H9 (cell line): Measurements from ENCODE around the gene LRMDA. TPM values are rescaled to one million over a fixed set of nuclear protein-coding genes. Genes with fewer than 3 reads are reported as not detected.

ENCODE experiments used
- DNase-seq: peaks from one replicate; pipeline ENCODE4 v3.0.0-alpha.2; 2017
- H2AFZ ChIP-seq: one replicate; pipeline ENCODE4 v1.6.1; 2013; ENCODE audit warnings: mild to moderate bottlenecking, low read length, control low read depth, moderate library complexity
- H2AK5ac ChIP-seq: 2 replicates; pipeline ENCODE4 v1.6.1; 2013; ENCODE audit warnings: low read length, control low read depth, mixed read lengths; ENCODE audit not compliant: insufficient read length
- H2BK120ac ChIP-seq: one replicate; pipeline ENCODE4 v1.6.1; 2013; ENCODE audit warnings: low read depth, mild to moderate bottlenecking, low read length, control low read depth, inconsistent platforms; ENCODE audit not compliant: poor library complexity, severe bottlenecking
- H2BK12ac ChIP-seq: 2 replicates; pipeline ENCODE4 v1.6.1; 2013; ENCODE audit warnings: low read length, control low read depth, mixed read lengths, low read depth; ENCODE audit not compliant: insufficient read length
- H2BK15ac ChIP-seq: 2 replicates; pipeline ENCODE4 v1.6.1; 2013; ENCODE audit warnings: low read depth, low read length, control low read depth
- H2BK20ac ChIP-seq: one replicate; pipeline ENCODE4 v1.6.1; 2013; ENCODE audit warnings: low read depth, mild to moderate bottlenecking, low read length, control low read depth, inconsistent platforms; ENCODE audit not compliant: poor library complexity, severe bottlenecking
- H2BK5ac ChIP-seq: 2 replicates; pipeline ENCODE4 v1.6.1; 2013; ENCODE audit warnings: low read length, control low read depth, mixed read lengths; ENCODE audit not compliant: insufficient read length
- H3K14ac ChIP-seq: 2 replicates; pipeline ENCODE4 v1.6.1; 2013; ENCODE audit warnings: low read length, control low read depth; ENCODE audit not compliant: insufficient read depth
- H3K18ac ChIP-seq: 2 replicates; pipeline ENCODE4 v1.6.1; 2013; ENCODE audit warnings: low read depth, mild to moderate bottlenecking, mixed read lengths, low read length, control low read depth; ENCODE audit not compliant: insufficient read length
- H3K23ac ChIP-seq: 2 replicates; pipeline ENCODE4 v1.6.1; 2013; ENCODE audit warnings: low read length, control low read depth, mixed read lengths, low read depth; ENCODE audit not compliant: insufficient read length
- H3K23me2 ChIP-seq: 2 replicates; pipeline ENCODE4 v1.6.1; 2013; ENCODE audit warnings: low read depth, mild to moderate bottlenecking, mixed read lengths, low read length, control low read depth; ENCODE audit not compliant: insufficient read length, poor library complexity, severe bottlenecking
- H3K27ac ChIP-seq: 2 replicates; pipeline ENCODE4 v1.5.1; 2013; ENCODE audit warnings: low read length, control low read depth, mixed read lengths, low read depth; ENCODE audit not compliant: insufficient read length
- H3K27me3 ChIP-seq: 2 replicates; pipeline ENCODE4 v1.6.1; 2013; ENCODE audit warnings: low read length, control low read depth, inconsistent platforms; ENCODE audit not compliant: insufficient read depth
- H3K4ac ChIP-seq: 2 replicates; pipeline ENCODE4 v1.6.1; 2013; ENCODE audit warnings: low read depth, mild to moderate bottlenecking, control low read depth, inconsistent platforms, low read length, moderate library complexity
- H3K4me1 ChIP-seq: 2 replicates; pipeline ENCODE4 v1.6.1; 2013; ENCODE audit warnings: low read length, control low read depth, inconsistent platforms; ENCODE audit not compliant: insufficient read depth
- H3K4me2 ChIP-seq: 2 replicates; pipeline ENCODE4 v1.6.1; 2013; ENCODE audit warnings: low read length, control low read depth, mixed read lengths; ENCODE audit not compliant: insufficient read length, insufficient read depth
- H3K56ac ChIP-seq: 2 replicates; pipeline ENCODE4 v1.6.1; 2013; ENCODE audit warnings: low read depth, mild to moderate bottlenecking, mixed read lengths, low read length, control low read depth; ENCODE audit not compliant: insufficient read length
- H3K79me1 ChIP-seq: 2 replicates; pipeline ENCODE4 v1.6.1; 2013; ENCODE audit warnings: low read depth, mild to moderate bottlenecking, moderate library complexity, low read length, control low read depth, inconsistent platforms; ENCODE audit not compliant: insufficient read depth, poor library complexity, severe bottlenecking
- H3K79me2 ChIP-seq: 2 replicates; pipeline ENCODE4 v1.6.1; 2013; ENCODE audit warnings: low read length, control low read depth, inconsistent platforms; ENCODE audit not compliant: insufficient read depth
- H3K9ac ChIP-seq: 2 replicates; pipeline ENCODE4 v1.6.1; 2013; ENCODE audit warnings: low read length, control low read depth, mixed read lengths; ENCODE audit not compliant: insufficient read length; ENCODE audit errors: extremely low read depth
- H3K9me3 ChIP-seq: one replicate; pipeline ENCODE4 v1.6.1; 2013; ENCODE audit warnings: low read depth, low read length, inconsistent platforms; ENCODE audit not compliant: control insufficient read depth
- H3T11ph ChIP-seq: one replicate; pipeline ENCODE4 v1.6.1; 2013; ENCODE audit warnings: mild to moderate bottlenecking, low read length, control low read depth, inconsistent platforms
- H4K20me1 ChIP-seq: one replicate; pipeline ENCODE4 v1.6.1; 2013; ENCODE audit not compliant: control insufficient read depth, insufficient read length, insufficient read depth
- H4K5ac ChIP-seq: 2 replicates; pipeline ENCODE4 v1.6.1; 2013; ENCODE audit warnings: low read depth, mild to moderate bottlenecking, mixed read lengths, low read length, control low read depth; ENCODE audit not compliant: insufficient read length
- H4K8ac ChIP-seq: replicated peaks from 2 replicates; pipeline ENCODE4 v1.6.1; 2013; ENCODE audit warnings: low read length, control low read depth, mixed read lengths, low read depth; ENCODE audit not compliant: insufficient read length
- H4K91ac ChIP-seq: 2 replicates; pipeline ENCODE4 v1.6.1; 2013; ENCODE audit warnings: low read depth, mild to moderate bottlenecking, moderate library complexity, mixed read lengths, low read length, control low read depth; ENCODE audit not compliant: insufficient read length
- H3K27ac Mint-ChIP-seq, 3 experiments: 2 replicates in 2 of 3; 3 replicates in 1 of 3; pipeline ENCODE4 v1.8.0; 2020 to 2021; ENCODE audit warnings: mixed read lengths in 3 of 3, mild to moderate bottlenecking in 1 of 3, moderate library complexity in 1 of 3
- H3K27me3 Mint-ChIP-seq: 2 replicates; pipeline ENCODE4 v1.8.0; 2021; ENCODE audit warnings: low read depth, mild to moderate bottlenecking, moderate library complexity, mixed read lengths
- H3K36me3 Mint-ChIP-seq, 3 experiments: 2 replicates in 2 of 3; 3 replicates in 1 of 3; pipeline ENCODE4 v1.8.0; 2020 to 2021; ENCODE audit warnings: low read depth in 3 of 3, mixed read lengths in 3 of 3; ENCODE audit not compliant: insufficient read depth in 1 of 3
- H3K4me1 Mint-ChIP-seq, 2 experiments: 2 replicates each; pipeline ENCODE4 v1.8.0; 2020; ENCODE audit warnings: mixed read lengths in 2 of 2
- H3K4me3 Mint-ChIP-seq, 2 experiments: 2 replicates in 1 of 2; 3 replicates in 1 of 2; pipeline ENCODE4 v1.8.0; 2020 to 2021; ENCODE audit warnings: mild to moderate bottlenecking in 2 of 2, mixed read lengths in 2 of 2, moderate library complexity in 1 of 2
- H3K9me3 Mint-ChIP-seq, 2 experiments: 2 replicates in 1 of 2; 3 replicates in 1 of 2; pipeline ENCODE4 v1.8.0; 2020; ENCODE audit warnings: mild to moderate bottlenecking in 2 of 2, mixed read lengths in 2 of 2, moderate library complexity in 1 of 2
- CTCF ChIP-seq: fragments of 200-600 bp; sonication (generic); conservative IDR thresholded peaks from 3 replicates; pipeline ENCODE4 v1.8.0; 2021; ENCODE audit warnings: antibody characterized with exemption, mild to moderate bottlenecking
- WGBS: extraction: QIAGEN DNeasy Blood & Tissue Kit; methylation state at CpG from one replicate; pipeline ENCODE4 v1.1.7; 2013; ENCODE audit warnings: missing lambda C conversion rate, low lambda C conversion rate, mixed read lengths; ENCODE audit not compliant: insufficient read length; ENCODE audit errors: extremely low coverage; 5-methylcytosine and 5-hydroxymethylcytosine counted together
- total RNA-seq: library from RNA; stranded (reverse); gene quantifications from 2 replicates; pipeline ENCODE4 v1.2.1, GENCODE V29; 2021

LRMDA gene
- total RNA-seq, 1 experiment from 2014 or later: 1.8 TPM

- Histone ChIP-seq H4K91ac (no peak overlapping the region), H3K4me2 (no peak overlapping the region), H3K4ac (no peak overlapping the region), H2BK5ac (no peak overlapping the region), H2AFZ (no peak overlapping the region), H3K79me2 (no peaks in the 10 kb centered on the region), H3K56ac (no peak overlapping the region), H4K8ac (no peak overlapping the region), H3T11ph (no peak overlapping the region), H2AK5ac (no peak overlapping the region), H3K27me3 (no peaks in the 10 kb centered on the region), H3K4me1 (no peaks in the 10 kb centered on the region), H3K14ac (no peak overlapping the region), H2BK12ac (no peak overlapping the region), H4K20me1 (no peaks in the 10 kb centered on the region), H3K23me2 (no peaks in the 10 kb centered on the region), H3K9ac (no peak overlapping the region), H2BK15ac (no peak overlapping the region), H3K79me1 (no peaks in the 10 kb centered on the region), H3K27ac (no peak overlapping the region), H3K23ac (no peak overlapping the region), H3K9me3 (no peaks in the 10 kb centered on the region), H2BK120ac (no peak overlapping the region), H4K5ac (no peak overlapping the region), H3K18ac (no peak overlapping the region), H2BK20ac (no peak overlapping the region)
- Mint-ChIP-seq H3K27ac (no peak overlapping the region; a peak in 1 of 7 replicates), H3K9me3 (no peaks in the 10 kb centered on the region), H3K36me3 (no peaks in the 10 kb centered on the region), H3K27me3 (no peaks in the 10 kb centered on the region), H3K4me3 (no peak overlapping the region), H3K4me1 (no peaks in the 10 kb centered on the region)
- TF ChIP-seq CTCF: no peak
- no peak for DNase-seq
- WGBS: no CpG with 5 or more reads among the region's 3 CpGs
Measured at GRCh38 chr10:76025124-76025477, 593.7 kb downstream of the LRMDA start.
